HG03571 (cell line): ENCODE results near the gene DHX58.
"Not testable (repeated sequence)": the region's sequence is repeated elsewhere in the genome, so short reads cannot be mapped to it uniquely, and the experiment has no call there.

Experiments used
- ATAC-seq: cut with Tn5 transposase; IDR thresholded peaks from one replicate; pipeline ENCODE4 v1.9.1; 2021; ENCODE audit not compliant: unreplicated experiment

DHX58 gene

GRCh38 chr17:42112552-42113176, at the start of gene DHX58:
TSS of gene DHX58 (minus strand) at chr17:42112714. CDS start at chr17:42111892, 822 bp downstream.
- peak; percentile 57 for ATAC-seq

DNA sequence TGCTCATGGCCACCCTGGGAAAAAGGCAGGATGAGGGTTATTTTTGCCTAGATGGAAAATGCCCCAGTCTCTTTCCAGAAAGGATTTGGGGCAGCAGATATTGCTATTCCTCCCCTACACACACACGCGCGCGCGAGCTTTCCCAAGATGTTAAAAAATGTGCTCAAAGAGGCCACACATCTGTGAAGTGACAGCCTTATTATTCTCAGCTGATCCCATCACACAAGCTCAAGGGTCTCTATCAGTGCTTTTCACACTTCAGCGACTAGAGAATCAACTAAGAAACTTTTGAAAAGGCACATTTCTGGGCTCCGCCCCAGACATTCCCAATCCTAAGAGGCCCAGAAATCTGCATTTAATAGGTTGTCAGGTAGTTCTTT, 48.0 kb upstream of the DHX58 start:
- ATAC-seq = no peak

GRCh38 chr17:42159796-42160530, 47.4 kb upstream of the DHX58 start:
- no peak for ATAC-seq

GRCh38 chr17:42155614-42156045, 43.1 kb upstream of the DHX58 start:
- ATAC-seq = no peak

- no peak for ATAC-seq
These were observed 41.6 kb upstream of the DHX58 start for GRCh38 chr17:42153919-42154742.

- no peak for ATAC-seq
These were observed 34.5 kb upstream of the DHX58 start for GRCh38 chr17:42146911-42147607.

DNA sequence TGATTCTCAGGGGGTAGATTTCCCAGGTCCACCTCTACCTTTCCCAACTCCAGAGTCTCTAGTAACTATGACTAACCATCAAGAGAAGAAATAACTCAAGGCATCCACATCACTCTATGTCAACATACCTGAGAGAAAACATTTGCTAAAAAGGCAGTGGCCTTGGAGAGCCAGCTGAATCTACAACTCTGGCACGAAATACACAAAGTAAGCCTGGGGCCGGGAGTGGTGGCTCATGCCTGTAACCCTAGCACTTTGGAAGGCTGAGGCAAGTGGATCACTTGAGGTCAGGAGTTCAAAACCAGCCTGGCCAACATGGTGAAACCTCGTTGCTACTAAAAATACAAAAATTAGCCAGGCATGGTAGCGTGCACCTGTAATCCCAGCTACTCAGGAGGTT, 30.6 kb upstream of the DHX58 start:
- ATAC-seq = not testable (repeated sequence)

DNA sequence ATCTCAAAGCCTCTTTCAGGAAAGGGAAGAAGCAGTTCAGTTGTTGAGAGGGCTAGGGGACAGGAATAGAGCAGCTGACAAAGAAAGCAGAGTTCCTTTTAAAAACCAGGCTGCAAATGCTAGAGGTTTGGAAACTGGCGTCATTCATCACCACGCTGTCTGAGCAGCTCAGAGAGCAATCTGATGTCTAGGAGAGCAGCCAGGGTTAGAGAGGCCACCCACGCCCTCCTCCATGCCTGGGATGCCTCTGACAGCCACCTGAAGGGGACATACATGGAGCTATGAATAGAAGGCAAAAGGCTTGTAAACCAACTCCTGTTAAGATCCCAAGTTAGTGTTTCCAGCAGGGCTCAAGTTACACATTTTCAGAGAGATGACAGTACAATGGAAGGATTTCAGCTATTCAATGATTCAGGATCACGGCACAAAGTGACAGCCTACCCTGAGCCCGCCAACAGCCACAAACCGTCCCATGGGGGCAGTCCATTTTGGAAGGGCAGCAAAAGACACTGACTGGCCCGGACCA, 29.9 kb upstream of the DHX58 start:
- ATAC-seq = no peak

DNA sequence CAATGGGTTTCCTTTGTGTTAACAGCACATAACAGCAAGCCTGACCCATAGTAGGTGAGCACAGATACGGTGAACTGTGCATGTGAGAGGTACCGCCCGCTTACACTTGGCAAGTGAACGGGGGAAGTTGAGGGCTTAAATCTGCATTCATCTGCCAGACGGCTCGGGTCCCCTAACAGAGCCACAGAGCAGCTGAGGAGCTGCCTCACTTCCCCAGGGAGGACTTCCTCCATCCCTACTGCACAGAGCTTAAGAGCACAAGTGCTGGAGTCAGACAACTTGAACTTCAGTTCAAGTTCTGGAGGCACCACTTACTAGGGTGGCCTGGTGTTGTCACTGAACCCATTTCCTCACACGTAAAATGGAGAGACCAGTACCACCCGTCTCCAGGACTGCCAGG, 28.9 kb upstream of the DHX58 start:
- ATAC-seq = no peak

- not testable (repeated sequence) for ATAC-seq
These were observed 28.2 kb upstream of the DHX58 start for GRCh38 chr17:42140690-42141089.

GRCh38 chr17:42138749-42139492, 26.4 kb upstream of the DHX58 start:
- ATAC-seq = no peak

DNA sequence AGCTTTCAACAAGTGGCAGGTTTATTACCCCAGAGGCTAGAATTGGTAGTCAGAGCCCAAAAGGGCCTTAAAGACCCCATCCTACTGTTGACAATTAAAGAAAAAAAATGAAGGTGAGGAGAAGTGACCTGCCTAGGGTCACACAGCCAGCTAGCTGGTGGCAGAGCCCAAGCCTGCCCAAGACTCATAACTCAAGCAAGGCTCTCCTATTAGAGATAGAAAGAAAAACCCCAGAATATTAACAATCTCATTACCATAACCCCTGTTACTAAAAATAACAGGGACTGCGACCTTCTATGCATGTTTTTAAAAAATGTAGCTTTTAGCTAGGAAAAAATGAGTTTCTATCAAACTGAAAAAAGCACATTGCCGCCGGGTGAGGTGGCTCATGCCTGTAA, 24.1 kb upstream of the DHX58 start:
- no peak for ATAC-seq

DNA sequence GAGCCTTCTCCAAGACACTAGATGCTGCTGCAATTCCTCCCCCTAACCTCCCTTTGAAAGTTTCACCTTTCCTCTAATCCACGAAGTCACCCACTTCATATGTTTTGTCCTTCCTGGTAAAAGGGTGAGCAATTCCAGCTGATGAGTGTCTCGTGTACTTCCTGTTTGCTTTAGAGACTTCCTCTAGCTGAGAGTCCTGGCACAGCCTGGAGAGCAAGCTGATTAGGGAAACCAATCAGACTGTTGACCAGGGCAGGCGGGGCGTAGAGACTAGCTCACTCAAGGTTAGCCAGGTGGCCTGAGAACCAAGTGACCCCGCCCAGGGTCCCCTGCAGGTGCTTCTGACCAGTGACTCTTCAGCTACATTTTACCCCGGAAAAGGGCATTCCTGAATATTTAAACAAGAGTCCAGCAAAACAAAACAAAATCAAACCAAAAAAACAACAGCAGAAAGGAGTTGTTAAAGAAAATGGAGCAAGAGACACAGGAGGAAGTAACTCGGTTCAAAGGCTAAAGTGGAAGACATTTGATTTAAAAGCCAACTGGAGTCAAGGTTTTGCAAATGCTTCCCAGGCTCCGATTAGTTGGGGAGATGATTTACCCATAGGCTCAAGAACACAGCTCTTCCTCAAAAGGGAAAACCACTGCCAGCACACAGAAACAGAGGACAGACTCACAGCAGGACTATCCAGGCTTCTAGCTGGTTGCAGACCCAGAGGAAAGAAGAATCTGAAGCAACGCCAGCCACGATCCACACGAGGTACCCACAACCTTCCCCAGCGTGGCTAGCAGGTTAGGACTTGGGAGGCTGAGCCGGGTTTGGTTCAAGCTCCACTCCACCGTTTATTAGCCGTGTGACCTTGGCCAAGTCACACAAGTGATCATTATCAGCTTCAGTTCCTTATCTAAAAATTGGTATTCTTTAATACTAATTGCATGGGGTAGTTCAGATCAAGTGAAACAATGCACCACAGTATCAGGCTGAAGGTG, 23.4 kb upstream of the DHX58 start:
- no peak for ATAC-seq

DNA sequence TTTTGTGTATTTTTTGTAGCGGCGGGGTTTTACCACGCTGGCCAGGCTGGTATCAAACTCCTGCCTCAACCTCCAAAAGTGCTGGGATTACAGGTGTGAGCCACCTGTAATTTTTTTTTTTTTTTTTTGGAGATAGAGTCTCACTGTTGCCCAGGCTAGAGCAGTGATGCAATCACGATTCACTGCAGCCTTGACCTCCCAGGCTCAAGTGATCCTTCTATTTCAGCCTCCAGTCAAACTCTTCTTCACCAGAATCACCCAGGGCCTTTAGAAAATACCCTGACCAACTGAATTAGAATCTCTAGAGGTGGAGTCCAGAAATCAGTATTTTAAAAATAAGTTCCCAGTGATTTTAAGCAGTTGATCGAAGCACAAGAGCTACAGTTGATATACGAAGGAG, 22.6 kb upstream of the DHX58 start:
- ATAC-seq = no peak

DNA sequence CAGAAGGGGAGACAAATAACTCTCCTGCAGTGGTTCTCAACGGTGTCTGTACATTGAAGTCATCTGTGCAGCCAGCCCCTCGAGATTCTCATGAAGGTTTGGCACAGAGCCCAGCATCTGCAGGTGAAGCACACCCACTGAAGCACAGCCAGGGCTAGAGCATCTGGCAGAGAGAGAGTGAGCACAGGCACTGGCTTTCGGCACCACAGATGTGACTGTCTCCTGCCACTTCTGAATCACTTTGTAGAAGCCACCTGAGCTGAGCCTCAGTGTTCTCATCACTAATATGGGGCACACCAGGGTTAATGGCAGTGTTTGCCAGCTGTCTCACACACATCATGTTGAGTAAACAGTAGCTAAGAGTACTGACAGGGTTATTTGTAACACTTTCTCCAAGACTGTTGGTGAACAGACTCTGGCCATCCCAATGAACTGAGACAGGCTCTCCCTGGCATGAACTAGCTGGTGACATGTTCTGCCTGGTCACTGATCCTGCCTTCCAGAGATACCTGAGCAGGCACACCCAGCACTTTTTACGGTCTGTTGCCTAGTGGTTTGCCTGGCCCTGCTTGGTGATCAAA, 21.0 kb upstream of the DHX58 start:
- no peak for ATAC-seq

- no peak for ATAC-seq
These were observed 20.4 kb upstream of the DHX58 start for GRCh38 chr17:42132941-42133340.

GRCh38 chr17:42131981-42132432, 19.5 kb upstream of the DHX58 start:
- ATAC-seq = no peak

DNA sequence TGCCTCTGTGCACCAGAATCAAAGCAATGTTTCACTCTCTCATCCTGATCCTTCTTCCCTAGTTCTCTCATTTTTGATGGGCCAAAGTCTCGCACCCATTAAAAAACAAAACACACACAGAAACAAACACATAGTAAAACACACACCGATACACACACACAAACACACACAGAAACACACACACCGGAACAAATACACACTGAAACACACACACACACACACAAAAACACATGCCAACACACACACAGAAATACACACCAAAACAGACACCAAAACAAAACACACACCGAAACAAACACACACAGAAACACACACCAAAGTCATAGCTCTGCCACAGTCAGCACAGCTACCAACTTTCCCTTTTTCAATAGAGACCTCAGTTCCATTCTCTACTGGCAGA, 18.7 kb upstream of the DHX58 start:
- ATAC-seq = no peak
